Measurements from ENCODE around the gene RUFY4.

The RUFY4 gene

DNA sequence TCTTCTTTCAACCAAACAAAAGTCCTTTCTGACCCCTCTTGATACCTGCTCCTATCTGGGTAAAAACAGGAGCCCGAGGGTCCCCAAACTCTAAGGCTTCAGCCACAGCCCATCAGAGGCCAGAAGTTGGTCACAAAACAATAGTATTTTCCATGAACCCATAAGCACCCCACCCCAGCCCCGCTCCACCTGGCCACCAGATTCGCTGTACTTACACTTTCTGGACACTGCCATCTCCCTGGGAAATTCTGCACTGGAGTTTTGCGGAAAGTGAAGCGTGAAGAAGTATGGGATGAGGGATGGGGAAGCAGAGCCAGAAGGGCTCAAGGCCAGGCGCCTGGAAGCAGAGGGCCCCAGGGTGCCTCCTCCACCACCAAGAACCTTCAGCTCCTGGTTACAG lies 5.2 kb upstream of the RUFY4 start:
- no peak overlapping the region for H3K27ac ChIP-seq
- no peak for TF ChIP-seq ZFX (IDR thresholded peaks at IDR 0.05; ENCODE audit: borderline replicate concordance)

DNA sequence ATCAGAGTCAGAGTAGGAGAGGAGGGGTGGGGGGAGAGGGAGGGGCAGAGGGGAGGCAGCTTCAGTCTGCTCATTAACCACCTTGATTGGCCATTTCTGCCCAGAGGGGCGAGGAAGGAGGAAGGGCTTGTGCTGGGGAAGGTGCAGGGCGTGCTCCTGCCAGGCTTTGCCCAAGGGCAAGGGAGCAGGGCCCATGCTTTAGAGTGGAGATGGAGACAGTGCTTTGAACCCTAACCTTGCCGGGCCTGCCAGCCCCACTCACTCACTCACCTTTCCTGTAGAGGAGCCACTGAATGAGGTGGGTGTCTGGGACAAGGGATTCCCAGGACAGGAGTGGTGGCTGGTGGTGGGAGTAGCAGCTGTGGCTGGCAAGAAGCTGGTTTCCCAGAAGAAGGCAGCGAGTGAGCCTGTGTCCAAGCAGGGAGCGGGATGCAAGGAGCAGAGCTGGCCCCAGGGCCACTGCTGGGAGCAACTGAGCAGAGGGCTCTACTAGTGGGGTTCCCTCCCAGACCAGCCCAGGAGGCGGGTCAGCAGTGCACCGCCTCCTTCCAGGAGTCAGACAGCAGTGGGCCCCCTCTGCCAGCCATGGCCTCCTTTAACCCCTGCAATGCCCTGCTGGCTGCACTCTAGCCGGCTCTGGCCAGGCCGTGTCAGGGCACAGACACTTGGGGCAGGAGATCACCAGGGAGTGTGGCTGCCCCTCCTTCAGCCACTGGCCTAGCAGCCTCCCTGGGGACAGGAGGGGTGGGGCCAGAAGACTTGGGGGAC lies 3.6 kb upstream of the RUFY4 start:
- no peak overlapping the region for H3K27ac ChIP-seq
- no peak for TF ChIP-seq ZFX (IDR thresholded peaks at IDR 0.05; ENCODE audit: borderline replicate concordance)
- TF ChIP-seq, protein P1, sequence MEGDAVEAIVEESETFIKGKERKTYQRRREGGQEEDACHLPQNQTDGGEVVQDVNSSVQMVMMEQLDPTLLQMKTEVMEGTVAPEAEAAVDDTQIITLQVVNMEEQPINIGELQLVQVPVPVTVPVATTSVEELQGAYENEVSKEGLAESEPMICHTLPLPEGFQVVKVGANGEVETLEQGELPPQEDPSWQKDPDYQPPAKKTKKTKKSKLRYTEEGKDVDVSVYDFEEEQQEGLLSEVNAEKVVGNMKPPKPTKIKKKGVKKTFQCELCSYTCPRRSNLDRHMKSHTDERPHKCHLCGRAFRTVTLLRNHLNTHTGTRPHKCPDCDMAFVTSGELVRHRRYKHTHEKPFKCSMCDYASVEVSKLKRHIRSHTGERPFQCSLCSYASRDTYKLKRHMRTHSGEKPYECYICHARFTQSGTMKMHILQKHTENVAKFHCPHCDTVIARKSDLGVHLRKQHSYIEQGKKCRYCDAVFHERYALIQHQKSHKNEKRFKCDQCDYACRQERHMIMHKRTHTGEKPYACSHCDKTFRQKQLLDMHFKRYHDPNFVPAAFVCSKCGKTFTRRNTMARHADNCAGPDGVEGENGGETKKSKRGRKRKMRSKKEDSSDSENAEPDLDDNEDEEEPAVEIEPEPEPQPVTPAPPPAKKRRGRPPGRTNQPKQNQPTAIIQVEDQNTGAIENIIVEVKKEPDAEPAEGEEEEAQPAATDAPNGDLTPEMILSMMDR (IDR thresholded peaks at IDR 0.05) = no peak

DNA sequence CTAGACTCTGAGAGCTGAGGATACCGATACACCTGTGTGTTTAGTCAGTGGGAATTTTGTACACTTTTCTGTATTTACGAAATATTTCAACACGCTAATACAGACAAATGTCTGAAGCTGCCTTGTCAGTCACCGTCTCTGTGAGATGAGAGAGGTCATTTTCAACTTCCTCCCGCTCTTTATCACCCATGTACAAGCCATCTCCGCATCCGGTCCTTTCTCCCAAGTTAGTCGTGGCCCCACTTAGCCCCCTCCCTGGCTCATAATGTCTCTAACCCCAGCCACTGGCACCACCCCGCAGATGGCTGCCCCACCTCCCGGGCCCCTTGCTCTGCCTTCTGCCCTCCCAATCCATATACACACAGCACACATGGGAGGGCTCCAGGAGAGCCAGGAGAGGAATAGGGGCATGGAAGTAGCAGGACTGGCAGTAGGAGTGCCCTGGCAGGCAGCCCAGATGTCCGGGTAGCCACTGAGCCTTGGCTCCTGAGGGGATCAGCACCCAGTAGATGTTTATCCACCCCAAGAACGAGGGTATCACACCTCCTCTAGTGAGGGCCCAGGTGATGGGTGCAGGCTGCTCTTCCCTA lies 2.0 kb upstream of the RUFY4 start:
- TF ChIP-seq ZFX (IDR thresholded peaks at IDR 0.05; ENCODE audit: borderline replicate concordance) = no peak
- TF ChIP-seq, protein P1 (IDR thresholded peaks at IDR 0.05) = no peak
- no peak overlapping the region for H3K27ac ChIP-seq

DNA sequence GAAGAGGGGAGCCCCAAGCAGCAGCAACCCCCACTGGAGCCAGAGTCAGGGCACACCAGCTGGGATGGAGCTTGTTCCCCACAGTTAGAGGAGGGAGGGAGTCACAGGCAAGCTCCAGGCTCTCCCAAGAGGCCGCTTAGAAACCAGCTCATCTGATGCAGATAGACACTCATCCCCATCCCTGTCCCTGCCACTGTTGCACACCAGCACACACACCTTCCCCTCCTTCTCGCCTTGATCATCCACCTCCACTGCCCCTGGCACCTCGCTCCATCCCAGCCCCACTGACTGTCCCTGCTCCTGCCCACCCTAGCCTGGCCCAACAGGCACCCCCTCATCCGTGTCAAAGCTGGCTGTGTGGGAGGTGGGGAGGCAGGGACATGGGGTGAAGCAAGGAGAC lies 1.5 kb upstream of the RUFY4 start:
- no peak overlapping the region for H3K27ac ChIP-seq
- no peak for TF ChIP-seq ZFX (IDR thresholded peaks at IDR 0.05; ENCODE audit: borderline replicate concordance)
- TF ChIP-seq, protein P1 (IDR thresholded peaks at IDR 0.05) = no peak

DNA sequence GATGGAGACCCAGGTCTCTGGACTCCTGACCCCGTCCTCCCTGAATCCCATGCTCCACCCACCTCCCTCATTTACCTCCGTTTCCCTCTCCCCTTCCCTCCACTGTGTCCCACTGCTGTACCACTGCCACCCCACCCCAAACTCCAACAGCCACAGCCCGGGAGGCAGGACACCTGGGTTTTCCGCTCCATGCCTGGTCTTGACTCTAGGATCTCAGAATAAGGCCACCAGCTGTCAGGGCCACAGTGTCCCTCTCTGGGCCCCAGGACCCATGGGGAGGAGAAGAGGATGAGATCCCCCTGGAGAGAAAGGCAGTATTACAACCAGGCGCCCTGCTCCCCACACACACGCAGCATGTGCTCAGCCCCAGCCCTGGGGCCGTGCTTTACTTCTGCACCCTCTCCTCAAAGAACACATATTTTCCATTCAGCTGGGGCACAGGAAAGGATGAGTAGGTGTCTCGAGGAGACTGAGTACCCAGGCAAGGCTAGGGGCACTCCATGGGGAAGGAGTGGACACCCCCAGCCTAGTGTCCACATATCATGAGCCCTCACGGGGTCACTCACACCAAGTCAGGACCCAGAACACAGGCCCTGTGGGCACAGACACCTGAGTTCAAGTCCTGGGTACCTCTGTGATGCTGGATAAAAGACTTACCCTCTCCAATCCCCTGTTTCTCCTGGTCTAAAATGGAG lies 700 bp downstream of the RUFY4 start:
- H3K27ac ChIP-seq = no peak overlapping the region
- no peak for TF ChIP-seq ZFX (IDR thresholded peaks at IDR 0.05; ENCODE audit: borderline replicate concordance)
- TF ChIP-seq, protein P1 (IDR thresholded peaks at IDR 0.05) = no peak

DNA sequence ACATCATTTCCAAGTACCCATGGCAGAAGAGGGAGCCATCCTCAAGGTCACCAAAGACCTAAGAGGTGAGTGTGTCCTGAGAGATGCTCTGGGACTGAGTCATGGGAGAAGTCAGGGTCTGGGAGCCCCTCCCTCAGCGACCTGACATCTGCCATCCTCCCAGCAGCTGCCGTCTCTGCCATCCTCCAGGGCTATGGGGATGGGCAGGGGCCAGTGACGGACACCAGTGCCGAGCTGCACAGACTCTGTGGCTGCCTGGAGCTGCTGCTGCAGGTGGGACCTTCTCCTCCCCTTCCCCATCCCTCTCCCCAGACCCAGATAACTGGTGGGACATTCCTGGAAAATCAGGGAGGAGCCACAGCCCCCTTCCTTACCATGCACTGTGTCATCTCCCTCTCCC lies 1.5 kb downstream of the RUFY4 start:
- H3K27ac ChIP-seq = no peak overlapping the region
- TF ChIP-seq, protein P1 (IDR thresholded peaks at IDR 0.05) = no peak
- TF ChIP-seq ZFX (IDR thresholded peaks at IDR 0.05; ENCODE audit: borderline replicate concordance) = no peak

DNA sequence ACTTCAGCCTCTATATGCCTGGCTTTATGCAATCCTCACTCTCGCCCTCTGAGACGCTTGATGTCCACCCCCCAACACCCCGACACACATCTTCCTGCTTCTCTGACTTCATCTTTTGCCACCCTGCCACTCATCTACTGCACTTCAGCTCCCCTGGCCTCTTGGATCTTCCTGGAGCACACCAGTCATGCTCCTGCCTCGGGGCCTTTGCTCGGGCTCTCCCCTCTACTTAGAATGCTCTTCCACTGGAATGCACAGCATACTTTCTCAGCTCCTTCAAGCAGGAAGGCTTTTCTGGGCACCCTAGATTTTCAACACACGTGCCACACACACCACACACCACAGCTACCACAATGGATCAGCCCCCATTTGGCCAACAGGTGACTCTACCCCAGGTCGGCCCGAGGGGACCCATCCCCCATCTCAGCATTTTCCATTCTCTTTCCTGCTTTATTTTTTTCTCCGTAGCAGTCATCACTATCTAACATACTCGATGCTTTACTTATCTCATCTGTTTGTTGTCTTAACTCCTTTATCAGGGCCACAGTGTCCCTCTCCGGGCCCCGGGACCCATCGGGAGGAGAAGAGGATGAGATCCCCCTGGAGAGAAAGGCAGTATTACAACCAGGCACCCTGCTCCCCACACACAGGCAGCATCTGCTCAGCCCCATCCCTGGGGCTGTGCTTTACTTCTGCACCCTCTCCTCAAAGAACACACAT lies 2.3 kb downstream of the RUFY4 start:
- no peak overlapping the region for H3K27ac ChIP-seq
- TF ChIP-seq, protein P1 (IDR thresholded peaks at IDR 0.05) = no peak
- TF ChIP-seq ZFX (IDR thresholded peaks at IDR 0.05; ENCODE audit: borderline replicate concordance) = no peak

All from 22Rv1 (cell line).